H1 (cell line): ENCODE results near the gene ANAPC1. TPM values are rescaled to one million over a fixed set of nuclear protein-coding genes. Genes with fewer than 3 reads are reported as not detected.
"Not testable (repeated sequence)": the region's sequence is repeated elsewhere in the genome, so short reads cannot be mapped to it uniquely, and the experiment has no call there.

ENCODE experiments used
- CTCF ChIA-PET: fragments of 300-600 bp; sonication (Branson Sonifier 250); formaldehyde crosslinking; loops from one replicate; lab custom pipeline; 2021; ENCODE audit not compliant: partially characterized antibody; lab: Charles Lee
- POLR2A ChIA-PET: fragments of 300-600 bp; sonication (Branson Sonifier 250); formaldehyde crosslinking; loops from one replicate; lab custom pipeline; 2021; ENCODE audit warnings: inconsistent platforms; ENCODE audit not compliant: partially characterized antibody; lab: Charles Lee
- DNase-seq, 2 experiments: peaks; one replicate each; pipeline versions ENCODE4 v3.0.0 to v3.0.0-alpha.2; 2010 to 2022; ENCODE audit warnings: low spot score in 2 of 2, low read depth in 1 of 2, mixed read lengths in 1 of 2
- FAIRE-seq: peaks from 2 replicates; lab custom pipeline; 2011; peaks lifted over from hg19 to GRCh38; lab: Jason Lieb, UNC
- H2AFZ ChIP-seq: 2 replicates; pipeline ENCODE4 v1.8.1; 2012; ENCODE audit warnings: low read length, inconsistent platforms
- H2AK5ac ChIP-seq: 2 replicates; pipeline ENCODE4 v1.6.1; 2013; ENCODE audit warnings: low read depth, low read length
- H2BK120ac ChIP-seq: replicated peaks from 2 replicates; pipeline ENCODE3; 2013; ENCODE audit warnings: low read depth, low read length, inconsistent platforms
- H2BK12ac ChIP-seq: 2 replicates; pipeline ENCODE4 v1.6.1; 2013; ENCODE audit warnings: low read depth, low read length
- H2BK15ac ChIP-seq: 2 replicates; pipeline ENCODE4 v1.6.1; 2013; ENCODE audit warnings: low read length
- H2BK20ac ChIP-seq: 2 replicates; pipeline ENCODE4 v1.6.1; 2013; ENCODE audit warnings: low read length
- H2BK5ac ChIP-seq: 2 replicates; pipeline ENCODE4 v1.6.1; 2013; ENCODE audit warnings: low read depth, low read length
- H3K14ac ChIP-seq: 2 replicates; pipeline ENCODE4 v1.6.1; 2013; ENCODE audit warnings: inconsistent platforms; ENCODE audit not compliant: insufficient read length
- H3K18ac ChIP-seq: 2 replicates; pipeline ENCODE4 v1.6.1; 2013; ENCODE audit warnings: low read length; ENCODE audit errors: extremely low read depth
- H3K23ac ChIP-seq: 2 replicates; pipeline ENCODE4 v1.6.1; 2013; ENCODE audit warnings: inconsistent platforms; ENCODE audit not compliant: insufficient read length
- H3K23me2 ChIP-seq: 2 replicates; pipeline ENCODE4 v1.6.1; 2013; ENCODE audit warnings: low read depth, low read length
- H3K27ac ChIP-seq: 2 replicates; pipeline ENCODE4 v1.6.1; 2011; ENCODE audit warnings: low read depth, low read length, inconsistent platforms
- H3K27me3 ChIP-seq, 4 experiments: replicated peaks in 1 of 4; 1 replicate in 1 of 4; 2 replicates in 3 of 4; pipeline versions ENCODE4 v1.6.1 to v1.8.1; 2011 to 2013; ENCODE audit warnings: low read length in 3 of 4, mild to moderate bottlenecking in 3 of 4, inconsistent platforms in 2 of 4, mixed read lengths in 2 of 4, moderate library complexity in 1 of 4; ENCODE audit not compliant: control insufficient read depth in 3 of 4, insufficient read depth in 3 of 4; ENCODE audit errors: extremely low read depth in 1 of 4
- H3K36me3 ChIP-seq, 4 experiments: 2 replicates each; pipeline versions ENCODE4 v1.6.1 to v1.8.1; 2011 to 2013; ENCODE audit warnings: mild to moderate bottlenecking in 4 of 4, low read length in 3 of 4, moderate library complexity in 2 of 4, control low read depth in 1 of 4, inconsistent platforms in 1 of 4; ENCODE audit not compliant: insufficient read depth in 4 of 4, control insufficient read depth in 2 of 4
- H3K4ac ChIP-seq: replicated peaks from 2 replicates; pipeline ENCODE3; 2013; ENCODE audit warnings: low read length, low read depth, mixed read lengths, inconsistent platforms; ENCODE audit not compliant: insufficient read length
- H3K4me1 ChIP-seq, 4 experiments: replicated peaks in 1 of 4; 1 replicate in 1 of 4; 2 replicates in 3 of 4; pipeline versions ENCODE4 v1.6.1 to v1.8.1; 2011 to 2013; ENCODE audit warnings: low read length in 3 of 4, inconsistent platforms in 2 of 4, mixed read lengths in 1 of 4; ENCODE audit not compliant: insufficient read depth in 4 of 4, control insufficient read depth in 3 of 4
- H3K4me2 ChIP-seq, 2 experiments: 2 replicates each; pipeline versions ENCODE4 v1.6.1 to v1.8.1; 2011 to 2013; ENCODE audit warnings: low read depth in 2 of 2, low read length in 2 of 2, control low read depth in 1 of 2, inconsistent platforms in 1 of 2, mild to moderate bottlenecking in 1 of 2; ENCODE audit not compliant: insufficient read depth in 1 of 2
- H3K4me3 ChIP-seq, 4 experiments: fragments of 200-600, 300-600 bp in 1 of 4; sonication (generic), shearing (Covaris generic), sonication (Bioruptor Twin) in 1 of 4; 2 replicates each; pipeline versions ENCODE4 v1.5.1 to v1.8.1; 2011 to 2016; ENCODE audit warnings: low read length in 4 of 4, low read depth in 3 of 4, control low read depth in 2 of 4, inconsistent platforms in 2 of 4, mild to moderate bottlenecking in 2 of 4, mixed read lengths in 1 of 4, moderate library complexity in 1 of 4; ENCODE audit not compliant: insufficient read depth in 2 of 4; ENCODE audit errors: extremely low read depth in 1 of 4
- H3K56ac ChIP-seq: replicated peaks from 2 replicates; pipeline ENCODE3; 2013; ENCODE audit warnings: low read depth, mild to moderate bottlenecking, mixed read lengths, low read length, inconsistent platforms; ENCODE audit not compliant: insufficient read length
- H3K79me1 ChIP-seq: 2 replicates; pipeline ENCODE4 v1.6.1; 2013; ENCODE audit warnings: low read depth, low read length, control low read depth
- H3K79me2 ChIP-seq, 2 experiments: 2 replicates each; pipeline versions ENCODE4 v1.6.1 to v1.8.1; 2012 to 2013; ENCODE audit warnings: low read length in 2 of 2, mild to moderate bottlenecking in 2 of 2, inconsistent platforms in 1 of 2; ENCODE audit not compliant: insufficient read depth in 2 of 2, control insufficient read depth in 1 of 2
- H3K9ac ChIP-seq, 4 experiments: replicated peaks in 1 of 4; 1 replicate in 1 of 4; 2 replicates in 3 of 4; pipeline versions ENCODE4 v1.6.1 to v1.8.1; 2011 to 2013; ENCODE audit warnings: low read depth in 3 of 4, low read length in 3 of 4, control low read depth in 2 of 4, mild to moderate bottlenecking in 2 of 4, moderate library complexity in 2 of 4, inconsistent platforms in 1 of 4; ENCODE audit errors: extremely low read depth in 1 of 4
- H3K9me3 ChIP-seq, 2 experiments: 2 replicates each; pipeline versions ENCODE4 v1.6.1 to v1.8.1; 2012 to 2013; ENCODE audit warnings: mild to moderate bottlenecking in 2 of 2, moderate library complexity in 2 of 2, control low read depth in 1 of 2, inconsistent platforms in 1 of 2, low read depth in 1 of 2, low read length in 1 of 2, mixed read lengths in 1 of 2; ENCODE audit not compliant: insufficient read depth in 2 of 2
- H4K20me1 ChIP-seq, 2 experiments: replicated peaks in 1 of 2; 2 replicates each; pipeline versions ENCODE3 to v1.8.1; 2011 to 2013; ENCODE audit warnings: inconsistent platforms in 2 of 2, low read length in 2 of 2, mild to moderate bottlenecking in 1 of 2; ENCODE audit not compliant: insufficient read depth in 2 of 2, control insufficient read depth in 1 of 2
- H4K5ac ChIP-seq: 2 replicates; pipeline ENCODE4 v1.6.1; 2013; ENCODE audit warnings: low read length, low read depth, mixed read lengths, inconsistent platforms; ENCODE audit not compliant: insufficient read length
- H4K8ac ChIP-seq: 2 replicates; pipeline ENCODE4 v1.8.0; 2013; ENCODE audit warnings: mild to moderate bottlenecking, moderate library complexity, low read length, inconsistent platforms; ENCODE audit not compliant: insufficient read depth; ENCODE audit errors: extremely low read depth
- H4K91ac ChIP-seq: replicated peaks from 2 replicates; pipeline ENCODE3; 2013; ENCODE audit warnings: low read length, mixed read lengths, inconsistent platforms; ENCODE audit not compliant: insufficient read length
- ATF2 ChIP-seq: IDR thresholded peaks from 2 replicates; pipeline ENCODE4 v1.6.1; 2012; ENCODE audit warnings: low read length, inconsistent platforms
- FOSL1 ChIP-seq: IDR thresholded peaks from 2 replicates; pipeline ENCODE4 v1.6.1; 2011; ENCODE audit warnings: mild to moderate bottlenecking, low read depth, low read length, moderate library complexity; ENCODE audit not compliant: insufficient read depth
- WGBS, 2 experiments: shearing (Covaris generic) in 1 of 2; methylation state at CpG; one replicate each; pipeline versions ENCODE4 v1.1.6 to v1.1.7; 2013 to 2015; ENCODE audit warnings: low lambda C conversion rate in 2 of 2, mixed read lengths in 2 of 2, inconsistent platforms in 1 of 2, low coverage in 1 of 2, missing lambda C conversion rate in 1 of 2; ENCODE audit not compliant: insufficient replicate concordance in 2 of 2, insufficient coverage in 1 of 2, insufficient read length in 1 of 2; ENCODE audit errors: extremely low coverage in 1 of 2, missing lambda C conversion rate in 1 of 2; 5-methylcytosine and 5-hydroxymethylcytosine counted together
- polyA plus RNA-seq, 7 experiments: library from polyadenylated mRNA; depleted of rRNA in 3 of 7; stranded (reverse) in 5 of 7; unstranded in 2 of 7; fragments of >200 nt in 5 of 7; fragments of 200-250 nt in 2 of 7; gene quantifications; 1 replicate in 5 of 7; 2 replicates in 1 of 7; 4 replicates in 1 of 7; pipeline versions ENCODE4 v1.2.1 to v1.2.3, GENCODE V29; 2011 to 2013; ENCODE audit warnings: missing spikeins in 2 of 7, mixed read lengths in 2 of 7
- total RNA-seq: library from RNA; stranded (reverse); fragmentation: NEBNext Ultra II Directional; extraction: Animal tissue kit (Norgen Biotek cat#: 25700); gene quantifications from 2 replicates; pipeline ENCODE4 v1.2.1, GENCODE V29; 2021

Gene ANAPC1
- total and polyA plus RNA-seq, 2 of the 8 experiments (the other 6 are each of a cell fraction or from before 2014, with no cell fraction given): 46.6 to 107 TPM

- no peak for TF ChIP-seq ATF2
- no peak for TF ChIP-seq FOSL1
Measured at GRCh38 chr2:111912547-111912946, 28.6 kb upstream of the ANAPC1 start (continued).

- H2BK20ac ChIP-seq, H3K4me3 ChIP-seq, H3K79me2 ChIP-seq, H3K23ac ChIP-seq, H4K5ac ChIP-seq, H3K18ac ChIP-seq, H3K27ac ChIP-seq, H3K4me2 ChIP-seq, H3K14ac ChIP-seq, FAIRE-seq, H2BK5ac ChIP-seq, H3K36me3 ChIP-seq, H3K56ac ChIP-seq, DNase-seq, H2BK12ac ChIP-seq, H4K91ac ChIP-seq, H3K9ac ChIP-seq, H3K9me3 ChIP-seq, H2BK15ac ChIP-seq, H3K27me3 ChIP-seq, H2BK120ac ChIP-seq, H3K79me1 ChIP-seq, H2AK5ac ChIP-seq, H3K4me1 ChIP-seq, H3K4ac ChIP-seq, POLR2A ChIA-PET, H4K8ac ChIP-seq, H4K20me1 ChIP-seq, H2AFZ ChIP-seq, H3K23me2 ChIP-seq: not testable (repeated sequence)
- CTCF ChIA-PET: interaction anchor here (1.3 to 2.5 kb wide), 5 partner anchors 8 to 109 kb away, joined by 4 to 19 read pairs (median 7); no protein-coding TSS in a partner anchor
- WGBS, 2 experiments: 86% methylated on average over 4 of the region's 7 CpGs; no CpG with 5 or more reads in 1 of the 2 experiments
Measured at GRCh38 chr2:111911295-111911977, 27.4 kb upstream of the ANAPC1 start.
